ENCODE measurements around the gene LYRM7. TPM values are rescaled to one million over a fixed set of nuclear protein-coding genes. Genes with fewer than 3 reads are reported as not detected.

The LYRM7 gene
- total and polyA plus RNA-seq, 2 donors (not counting 1 experiment from before 2014, with no cell fraction given): 4.8 to 6.9 TPM

DNA sequence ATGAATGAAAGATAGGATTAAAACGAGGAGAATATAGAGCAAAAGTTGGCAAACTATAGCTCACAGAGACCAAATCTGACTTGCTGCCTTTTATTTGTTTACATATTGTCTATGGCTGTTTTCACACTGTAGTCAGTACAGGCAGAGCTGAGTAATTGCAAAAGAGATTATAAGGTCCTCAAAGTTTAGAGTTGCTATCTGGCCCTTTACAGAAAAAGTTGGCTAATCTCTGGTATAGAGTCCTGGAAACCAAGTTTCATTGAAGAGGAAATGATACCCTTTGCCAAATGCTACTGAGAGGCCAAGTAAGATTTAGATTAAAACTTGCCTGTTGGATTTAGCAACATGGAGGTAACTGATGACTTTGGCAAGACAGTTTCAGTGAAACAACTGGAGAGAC, 36.0 kb downstream of the LYRM7 start:
- Histone ChIP-seq H3K79me2 (ENCODE audit: control insufficient read depth, insufficient read depth, low read length) (no peaks in the 10 kb centered on the region), H3K27me3 (ENCODE audit: control insufficient read depth, insufficient read depth, low read length) (no peaks in the 10 kb centered on the region), H3K36me3 (ENCODE audit: control insufficient read depth, insufficient read depth, low read length) (no peaks in the 10 kb centered on the region), H2AFZ (ENCODE audit: low read length) (no peak overlapping the region), H3K9me3 (ENCODE audit: control insufficient read depth, insufficient read depth, low read depth, low read length) (no peaks in the 10 kb centered on the region), H3K4me2 (ENCODE audit: extremely low read depth, insufficient read depth, low read length) (no peak overlapping the region), H3K4me1 (ENCODE audit: control insufficient read depth, extremely low read depth, insufficient read depth, low read length) (no peaks in the 10 kb centered on the region), H3K27ac (ENCODE audit: insufficient read depth, low read length) (no peak overlapping the region), H3K9ac (ENCODE audit: insufficient read depth, low read length) (no peak overlapping the region), H4K20me1 (ENCODE audit: control insufficient read depth, extremely low read depth, insufficient read depth, low read length) (no peaks in the 10 kb centered on the region), H3K4me3 (replicated peaks in 1 of 4; ENCODE audit: control extremely low read depth in 1 of 4, insufficient read depth in 1 of 4, low read depth in 3 of 4, low read length in 4 of 4) (no peak overlapping the region)
- TF ChIP-seq, protein P1, sequence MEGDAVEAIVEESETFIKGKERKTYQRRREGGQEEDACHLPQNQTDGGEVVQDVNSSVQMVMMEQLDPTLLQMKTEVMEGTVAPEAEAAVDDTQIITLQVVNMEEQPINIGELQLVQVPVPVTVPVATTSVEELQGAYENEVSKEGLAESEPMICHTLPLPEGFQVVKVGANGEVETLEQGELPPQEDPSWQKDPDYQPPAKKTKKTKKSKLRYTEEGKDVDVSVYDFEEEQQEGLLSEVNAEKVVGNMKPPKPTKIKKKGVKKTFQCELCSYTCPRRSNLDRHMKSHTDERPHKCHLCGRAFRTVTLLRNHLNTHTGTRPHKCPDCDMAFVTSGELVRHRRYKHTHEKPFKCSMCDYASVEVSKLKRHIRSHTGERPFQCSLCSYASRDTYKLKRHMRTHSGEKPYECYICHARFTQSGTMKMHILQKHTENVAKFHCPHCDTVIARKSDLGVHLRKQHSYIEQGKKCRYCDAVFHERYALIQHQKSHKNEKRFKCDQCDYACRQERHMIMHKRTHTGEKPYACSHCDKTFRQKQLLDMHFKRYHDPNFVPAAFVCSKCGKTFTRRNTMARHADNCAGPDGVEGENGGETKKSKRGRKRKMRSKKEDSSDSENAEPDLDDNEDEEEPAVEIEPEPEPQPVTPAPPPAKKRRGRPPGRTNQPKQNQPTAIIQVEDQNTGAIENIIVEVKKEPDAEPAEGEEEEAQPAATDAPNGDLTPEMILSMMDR (conservative IDR thresholded peaks at IDR 0.05 in 1 of 2, IDR thresholded peaks at IDR 0.05 in 1 of 2; ENCODE audit: low read depth in 1 of 2, low read length in 2 of 2): no peak
- no peak for TF ChIP-seq EZH2 (IDR thresholded peaks at IDR 0.05; ENCODE audit: low read length, missing control alignments)
- DNase-seq (ENCODE audit: low read depth in 2 of 2): no peak

DNA sequence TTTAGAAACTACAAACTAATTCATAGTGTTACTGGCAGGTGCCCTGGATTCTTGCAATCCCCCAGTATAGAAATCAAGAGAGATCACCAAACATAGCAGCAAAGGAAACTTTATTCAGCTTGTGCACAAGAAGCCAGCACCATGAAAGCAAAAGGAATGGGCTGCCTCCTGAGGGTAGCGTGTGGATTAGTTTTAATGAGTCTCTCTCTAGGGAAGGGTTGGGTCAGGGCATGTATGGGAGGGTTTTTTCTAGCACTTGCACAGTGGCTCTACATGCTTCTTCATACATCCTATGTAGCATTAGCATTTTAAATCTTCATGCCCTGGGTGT, 38.4 kb downstream of the LYRM7 start:
- Histone ChIP-seq H3K9me3 (ENCODE audit: control insufficient read depth, insufficient read depth, low read depth, low read length) (no peaks in the 10 kb centered on the region), H3K4me3 (replicated peaks in 1 of 4; ENCODE audit: control extremely low read depth in 1 of 4, insufficient read depth in 1 of 4, low read depth in 3 of 4, low read length in 4 of 4) (no peak overlapping the region), H3K79me2 (ENCODE audit: control insufficient read depth, insufficient read depth, low read length) (no peaks in the 10 kb centered on the region), H4K20me1 (ENCODE audit: control insufficient read depth, extremely low read depth, insufficient read depth, low read length) (no peaks in the 10 kb centered on the region), H3K4me1 (ENCODE audit: control insufficient read depth, extremely low read depth, insufficient read depth, low read length) (no peaks in the 10 kb centered on the region), H3K27ac (ENCODE audit: insufficient read depth, low read length) (no peak overlapping the region), H3K27me3 (ENCODE audit: control insufficient read depth, insufficient read depth, low read length) (no peaks in the 10 kb centered on the region), H3K9ac (ENCODE audit: insufficient read depth, low read length) (no peak overlapping the region), H3K4me2 (ENCODE audit: extremely low read depth, insufficient read depth, low read length) (no peak overlapping the region), H3K36me3 (ENCODE audit: control insufficient read depth, insufficient read depth, low read length) (no peaks in the 10 kb centered on the region), H2AFZ (ENCODE audit: low read length) (no peak overlapping the region)
- no peak for DNase-seq (ENCODE audit: low read depth in 2 of 2)
- no peak for TF ChIP-seq EZH2 (IDR thresholded peaks at IDR 0.05; ENCODE audit: low read length, missing control alignments)
- TF ChIP-seq, protein P1 (conservative IDR thresholded peaks at IDR 0.05 in 1 of 2, IDR thresholded peaks at IDR 0.05 in 1 of 2; ENCODE audit: low read depth in 1 of 2, low read length in 2 of 2): no peak

DNA sequence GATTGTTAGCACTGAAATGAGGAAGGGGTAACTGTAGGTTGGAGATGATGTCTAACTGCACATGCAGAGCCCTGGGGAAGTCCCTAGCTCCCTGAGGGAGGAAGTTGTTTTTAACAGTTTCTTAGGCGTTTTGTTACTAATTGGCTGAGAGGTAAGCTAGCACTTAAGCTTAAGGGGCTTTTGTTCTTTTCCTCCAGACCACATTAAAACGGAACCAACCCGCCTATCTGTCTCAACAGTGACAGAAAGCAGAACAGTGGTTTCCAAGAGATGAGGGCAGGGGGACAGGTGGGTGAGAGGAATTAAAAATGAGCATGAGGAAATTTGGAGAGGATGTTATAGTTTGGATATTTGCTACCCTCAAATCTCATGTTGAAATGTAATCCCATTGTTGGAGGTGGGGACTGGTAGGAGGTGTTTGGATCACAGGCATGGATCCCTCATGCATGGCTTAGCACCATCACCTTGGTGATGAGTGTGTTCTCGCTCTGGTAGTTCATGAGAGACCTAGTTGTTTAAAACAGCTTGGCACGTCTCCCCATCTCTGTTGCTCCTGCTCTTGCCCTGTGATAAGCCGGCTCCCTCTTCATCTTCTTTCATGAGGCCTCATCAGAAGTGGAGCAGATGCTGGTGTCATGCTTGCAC, 38.9 kb downstream of the LYRM7 start:
- Histone ChIP-seq H3K27me3 (ENCODE audit: control insufficient read depth, insufficient read depth, low read length) (no peaks in the 10 kb centered on the region), H3K27ac (ENCODE audit: insufficient read depth, low read length) (no peak overlapping the region), H3K9ac (ENCODE audit: insufficient read depth, low read length) (no peak overlapping the region), H3K4me3 (replicated peaks in 1 of 4; ENCODE audit: control extremely low read depth in 1 of 4, insufficient read depth in 1 of 4, low read depth in 3 of 4, low read length in 4 of 4) (no peak overlapping the region), H3K4me1 (ENCODE audit: control insufficient read depth, extremely low read depth, insufficient read depth, low read length) (no peaks in the 10 kb centered on the region), H4K20me1 (ENCODE audit: control insufficient read depth, extremely low read depth, insufficient read depth, low read length) (no peaks in the 10 kb centered on the region), H2AFZ (ENCODE audit: low read length) (no peak overlapping the region), H3K4me2 (ENCODE audit: extremely low read depth, insufficient read depth, low read length) (no peak overlapping the region), H3K79me2 (ENCODE audit: control insufficient read depth, insufficient read depth, low read length) (no peaks in the 10 kb centered on the region), H3K9me3 (ENCODE audit: control insufficient read depth, insufficient read depth, low read depth, low read length) (no peaks in the 10 kb centered on the region), H3K36me3 (ENCODE audit: control insufficient read depth, insufficient read depth, low read length) (no peaks in the 10 kb centered on the region)
- TF ChIP-seq EZH2 (IDR thresholded peaks at IDR 0.05; ENCODE audit: low read length, missing control alignments): no peak
- no peak for DNase-seq (ENCODE audit: low read depth in 2 of 2)
